Parathyroid adenoma (tissue), 2 donors: ENCODE measurements around the gene ATP6V0E1.

Experiments used
- H2AFZ ChIP-seq: fragments of 300-600 bp; sonication (generic); one replicate; pipeline ENCODE4 v1.7.0; 2017; ENCODE audit warnings: antibody characterized with exemption, mild to moderate bottlenecking
- H3K27ac ChIP-seq: fragments of 300-600 bp; sonication (generic); one replicate; pipeline ENCODE4 v1.7.0; 2017
- H3K27me3 ChIP-seq: fragments of 300-600 bp; sonication (generic); one replicate; pipeline ENCODE4 v1.7.0; 2017; ENCODE audit warnings: low read length; ENCODE audit not compliant: control insufficient read depth, insufficient read depth
- H3K36me3 ChIP-seq: fragments of 300-600 bp; sonication (generic); one replicate; pipeline ENCODE4 v1.7.0; 2017; ENCODE audit warnings: low read length; ENCODE audit not compliant: control insufficient read depth, insufficient read depth
- H3K4me1 ChIP-seq: fragments of 300-600 bp; sonication (generic); one replicate; pipeline ENCODE4 v1.7.0; 2017; ENCODE audit warnings: control low read depth
- H3K4me2 ChIP-seq: fragments of 300-600 bp; sonication (generic); one replicate; pipeline ENCODE4 v1.7.0; 2017; ENCODE audit warnings: low read length
- H3K4me3 ChIP-seq: fragments of 300-600 bp; sonication (generic); one replicate; pipeline ENCODE4 v1.7.0; 2017; ENCODE audit warnings: low read depth, low read length
- H3K79me2 ChIP-seq: fragments of 300-600 bp; sonication (generic); one replicate; pipeline ENCODE4 v1.7.0; 2017; ENCODE audit warnings: control low read depth
- H3K9ac ChIP-seq: fragments of 300-600 bp; sonication (generic); one replicate; pipeline ENCODE4 v1.7.0; 2017; ENCODE audit warnings: mild to moderate bottlenecking
- H3K9me3 ChIP-seq: fragments of 300-600 bp; sonication (generic); one replicate; pipeline ENCODE4 v1.7.0; 2017; ENCODE audit warnings: low read length; ENCODE audit not compliant: control insufficient read depth
- CTCF ChIP-seq: fragments of 300-600 bp; sonication (generic); IDR thresholded peaks from one replicate; pipeline ENCODE4 v1.7.0; 2017; ENCODE audit warnings: antibody characterized with exemption, mild to moderate bottlenecking
- donor health status: primary hyperparathyroidism.

The ATP6V0E1 gene

GRCh38 chr5:172957458-172957857 is 26.1 kb upstream of the ATP6V0E1 start:
- no peaks in the 10 kb centered on the region for H3K4me1 ChIP-seq
- H3K9me3 ChIP-seq = no peaks in the 10 kb centered on the region
- H3K9ac ChIP-seq = no peak overlapping the region
- H3K4me2 ChIP-seq = no peak overlapping the region
- H3K27ac ChIP-seq = no peak overlapping the region
- H3K4me3 ChIP-seq = no peak overlapping the region
- peaks cover 3% of the 10 kb centered on the region for H3K79me2 ChIP-seq
- no peak for TF ChIP-seq CTCF
- no peaks in the 10 kb centered on the region for H3K36me3 ChIP-seq
- H2AFZ ChIP-seq = no peak overlapping the region
- no peaks in the 10 kb centered on the region for H3K27me3 ChIP-seq

GRCh38 chr5:172958331-172959046 is 25.1 kb upstream of the ATP6V0E1 start:
- Histone ChIP-seq H3K9ac (no peak overlapping the region), H3K4me2 (peak overlapping the region; percentile 99), H3K4me1 (no peaks in the 10 kb centered on the region), H3K4me3 (peak overlapping the region; percentile 98), H3K27ac (peak overlapping the region; percentile 70), H3K9me3 (no peaks in the 10 kb centered on the region), H3K36me3 (no peaks in the 10 kb centered on the region), H3K79me2 (peaks cover 3% of the 10 kb centered on the region), H2AFZ (peak overlapping the region; percentile 97), H3K27me3 (no peaks in the 10 kb centered on the region)
- TF ChIP-seq CTCF = no peak

- peak overlapping the region; percentile 97 for H2AFZ ChIP-seq
- H3K9me3 ChIP-seq = no peaks in the 10 kb centered on the region
- no peak overlapping the region for H3K27ac ChIP-seq
- H3K4me3 ChIP-seq = peak overlapping the region; percentile 98
- peak overlapping the region; percentile 99 for H3K4me2 ChIP-seq
- no peaks in the 10 kb centered on the region for H3K4me1 ChIP-seq
- TF ChIP-seq CTCF = no peak
- H3K9ac ChIP-seq = peak overlapping the region; percentile 86
- peaks cover 3% of the 10 kb centered on the region for H3K79me2 ChIP-seq
- H3K27me3 ChIP-seq = no peaks in the 10 kb centered on the region
- H3K36me3 ChIP-seq = no peaks in the 10 kb centered on the region
These were observed 23.5 kb upstream of the ATP6V0E1 start for GRCh38 chr5:172959824-172960799.

- H3K36me3 ChIP-seq = no peaks in the 10 kb centered on the region
- H3K79me2 ChIP-seq = no peaks in the 10 kb centered on the region
- no peak overlapping the region for H3K4me2 ChIP-seq
- H3K9me3 ChIP-seq = no peaks in the 10 kb centered on the region
- no peak for TF ChIP-seq CTCF
- H3K4me3 ChIP-seq = no peak overlapping the region
- H3K27ac ChIP-seq = no peak overlapping the region
- H3K9ac ChIP-seq = no peak overlapping the region
- no peaks in the 10 kb centered on the region for H3K4me1 ChIP-seq
- no peak overlapping the region for H2AFZ ChIP-seq
- no peaks in the 10 kb centered on the region for H3K27me3 ChIP-seq
These were observed 13.7 kb upstream of the ATP6V0E1 start for GRCh38 chr5:172969921-172970320.
